Urinary bladder (tissue), 4 donors: ENCODE data around the gene GOLGA1. TPM values are rescaled to one million over a fixed set of nuclear protein-coding genes. Genes with fewer than 3 reads are reported as not detected.

Experiments
- DNase-seq: peaks from one replicate; pipeline ENCODE4 v3.0.0-alpha.2; 2015; ENCODE audit errors: extremely low spot score
- H3K27ac ChIP-seq: one replicate; pipeline ENCODE4 v1.5.1; 2013; ENCODE audit warnings: low read depth, mild to moderate bottlenecking, moderate library complexity
- H3K36me3 ChIP-seq: one replicate; pipeline ENCODE4 v1.6.1; 2013; ENCODE audit warnings: mild to moderate bottlenecking, moderate library complexity; ENCODE audit not compliant: insufficient read depth
- H3K4me1 ChIP-seq: one replicate; pipeline ENCODE4 v1.6.1; 2013; ENCODE audit warnings: mild to moderate bottlenecking, moderate library complexity; ENCODE audit not compliant: insufficient read depth
- H3K4me3 ChIP-seq: one replicate; pipeline ENCODE4 v1.5.1; 2013; ENCODE audit warnings: low read depth, low read length
- WGBS: extraction: QIAGEN DNeasy Blood & Tissue Kit; methylation state at CpG from one replicate; pipeline ENCODE4 v1.1.7; 2013; 5-methylcytosine and 5-hydroxymethylcytosine counted together
- polyA plus RNA-seq: library from polyadenylated mRNA; stranded (reverse); fragments of 200-250 nt; gene quantifications from one replicate; pipeline ENCODE4 v1.2.3, GENCODE V29; 2013
- total RNA-seq: library from RNA; depleted of rRNA; stranded (reverse); fragments of >200 nt; gene quantifications from one replicate; pipeline ENCODE4 v1.2.3, GENCODE V29; 2014
- donor health status: healthy with polysubstance abuse.
- donor health status: healthy.

Gene GOLGA1
- total and polyA plus RNA-seq, 2 donors: 14.2 to 17.7 TPM

GRCh38 chr9:124886866-124887492 lies 53.9 kb downstream of the GOLGA1 start:
- H3K36me3 ChIP-seq: peaks cover 3% of the 10 kb centered on the region
- no peak overlapping the region for H3K4me3 ChIP-seq
- WGBS: 84% methylated on average over 17 of the region's 17 CpGs
- no peak for DNase-seq
- H3K27ac ChIP-seq: no peak overlapping the region
- no peaks in the 10 kb centered on the region for H3K4me1 ChIP-seq

GRCh38 chr9:124886461-124886860 lies 54.4 kb downstream of the GOLGA1 start:
- no peak for DNase-seq
- WGBS: 89% methylated on average over 10 of the region's 10 CpGs
- H3K36me3 ChIP-seq: peaks cover 3% of the 10 kb centered on the region
- no peak overlapping the region for H3K27ac ChIP-seq
- no peaks in the 10 kb centered on the region for H3K4me1 ChIP-seq
- H3K4me3 ChIP-seq: no peak overlapping the region

DNA sequence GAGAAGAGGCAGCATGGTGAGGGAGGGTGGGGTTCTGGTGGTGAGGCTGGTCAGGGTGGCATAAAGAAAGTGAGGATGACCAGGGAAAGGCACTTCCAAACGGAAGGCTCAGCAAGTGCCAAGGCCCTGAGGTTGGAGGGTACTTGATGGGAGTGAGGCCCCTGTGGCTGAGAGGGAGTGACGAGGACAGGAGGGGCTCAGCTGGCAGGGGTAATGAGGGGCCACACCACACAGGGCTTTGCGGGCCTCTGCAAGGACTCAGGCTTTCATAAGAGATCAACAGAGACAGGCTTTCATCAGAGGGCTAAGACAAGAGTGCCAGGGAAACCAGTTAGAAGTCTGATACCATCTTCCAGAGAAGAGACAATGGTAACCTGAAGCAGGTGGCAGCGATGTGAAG lies 55.3 kb downstream of the GOLGA1 start:
- peaks cover 3% of the 10 kb centered on the region for H3K36me3 ChIP-seq
- no peak for DNase-seq
- WGBS: 91% methylated on average over 4 of the region's 4 CpGs

DNA sequence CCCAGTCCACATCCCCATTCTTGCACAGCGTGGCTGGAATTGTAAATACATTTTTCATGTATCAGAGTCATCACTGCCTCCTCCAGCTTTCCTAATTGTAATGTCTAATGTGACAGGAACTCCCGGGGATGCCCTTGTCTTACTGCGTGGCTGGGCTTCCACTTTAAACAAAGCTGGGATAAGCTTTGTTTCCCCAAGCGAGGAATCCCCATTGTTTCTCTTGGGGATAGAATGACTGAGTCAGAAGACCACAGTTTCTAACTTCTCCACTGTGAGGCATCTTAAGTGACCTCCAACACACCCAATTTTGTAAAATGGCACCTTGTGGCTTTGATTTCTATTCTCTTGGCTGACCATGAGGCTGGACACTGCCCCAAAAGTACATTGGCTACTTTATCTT lies 56.5 kb downstream of the GOLGA1 start:
- DNase-seq: no peak
- Histone ChIP-seq H3K4me3 (no peak overlapping the region), H3K36me3 (peaks cover 3% of the 10 kb centered on the region), H3K4me1 (no peaks in the 10 kb centered on the region), H3K27ac (no peak overlapping the region)
- 82% methylated on average over 4 of the region's 4 CpGs for WGBS

More for the DNA sequence above, 55.3 kb downstream of the GOLGA1 start:
- Histone ChIP-seq H3K4me3 (no peak overlapping the region), H3K4me1 (no peaks in the 10 kb centered on the region), H3K27ac (no peak overlapping the region)

- WGBS: 73% methylated on average over 13 of the region's 13 CpGs
- Histone ChIP-seq H3K4me3 (no peak overlapping the region), H3K4me1 (no peaks in the 10 kb centered on the region), H3K27ac (no peak overlapping the region), H3K36me3 (no peaks in the 10 kb centered on the region)
- no peak for DNase-seq
These were observed 58.7 kb downstream of the GOLGA1 start for GRCh38 chr9:124882231-124882630.

DNA sequence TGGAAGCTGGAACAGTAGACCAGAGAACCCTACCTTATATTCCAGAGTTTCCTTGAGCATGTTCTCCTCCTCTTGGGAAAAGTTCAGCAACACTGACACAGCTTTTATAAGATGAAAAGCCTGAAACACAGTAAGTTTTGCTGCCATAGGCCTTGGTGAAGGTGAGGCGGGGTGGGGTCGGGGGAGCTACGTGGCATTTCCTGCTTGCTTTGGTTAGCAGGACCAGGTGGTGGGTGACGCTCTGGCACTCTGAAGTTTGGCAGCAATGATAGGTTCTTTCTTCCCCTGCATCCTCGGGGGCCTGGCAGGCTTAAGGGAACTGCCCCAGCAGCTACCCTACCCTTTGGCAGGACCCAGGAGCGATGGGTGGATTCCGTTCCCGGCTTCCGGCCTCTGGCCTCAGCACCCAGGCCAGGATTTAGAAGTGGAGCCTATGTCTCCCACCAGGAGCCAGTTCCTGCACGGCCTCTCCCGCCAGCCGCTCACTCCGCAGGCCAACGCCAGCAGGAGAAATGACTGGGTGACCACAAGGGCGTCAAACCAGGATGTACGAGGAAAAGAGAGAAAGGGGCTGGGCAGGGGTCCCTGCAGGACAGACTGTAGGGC lies 59.6 kb downstream of the GOLGA1 start:
- WGBS: 92% methylated on average over 16 of the region's 16 CpGs
- no peaks in the 10 kb centered on the region for H3K4me1 ChIP-seq
- H3K27ac ChIP-seq: no peak overlapping the region
- DNase-seq: no peak
- H3K4me3 ChIP-seq: no peak overlapping the region
- H3K36me3 ChIP-seq: no peaks in the 10 kb centered on the region

GRCh38 chr9:124880501-124880900 lies 60.4 kb downstream of the GOLGA1 start:
- no peaks in the 10 kb centered on the region for H3K36me3 ChIP-seq
- H3K4me1 ChIP-seq: no peaks in the 10 kb centered on the region
- no peak for DNase-seq
- no peak overlapping the region for H3K4me3 ChIP-seq
- H3K27ac ChIP-seq: no peak overlapping the region
- WGBS: 67% methylated on average over 9 of the region's 9 CpGs

- 41% methylated on average over 10 of the region's 10 CpGs for WGBS
- no peaks in the 10 kb centered on the region for H3K36me3 ChIP-seq
These were observed 61.7 kb downstream of the GOLGA1 start for GRCh38 chr9:124879226-124879625.

DNA sequence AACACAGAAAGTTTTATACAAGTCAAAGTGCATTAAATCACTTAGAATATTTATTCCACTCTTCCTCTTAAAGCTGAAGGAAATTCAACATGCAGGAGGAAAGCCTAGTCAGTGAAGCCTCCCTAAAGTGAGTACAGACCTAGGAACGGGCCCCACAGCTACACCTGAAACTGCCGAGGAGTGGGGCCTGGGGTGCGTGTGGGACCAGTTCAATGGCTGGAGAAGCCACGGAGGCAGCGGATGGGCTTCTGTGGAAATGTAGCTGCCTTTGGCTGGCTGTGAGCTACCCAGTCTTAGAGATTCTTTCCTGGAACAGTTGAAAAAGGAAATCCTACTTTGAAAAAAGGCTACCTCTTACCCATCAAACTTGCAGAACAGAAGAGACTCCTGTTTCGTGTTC lies 62.4 kb downstream of the GOLGA1 start:
- no peak for DNase-seq
- Histone ChIP-seq H3K4me1 (no peaks in the 10 kb centered on the region), H3K4me3 (no peak overlapping the region), H3K27ac (no peak overlapping the region), H3K36me3 (no peaks in the 10 kb centered on the region)
- 81% methylated on average over 6 of the region's 6 CpGs for WGBS

More at GRCh38 chr9:124879226-124879625, 61.7 kb downstream of the GOLGA1 start:
- peak; percentile 64 for DNase-seq
- no peaks in the 10 kb centered on the region for H3K4me1 ChIP-seq
- H3K4me3 ChIP-seq: no peak overlapping the region
- H3K27ac ChIP-seq: no peak overlapping the region

DNA sequence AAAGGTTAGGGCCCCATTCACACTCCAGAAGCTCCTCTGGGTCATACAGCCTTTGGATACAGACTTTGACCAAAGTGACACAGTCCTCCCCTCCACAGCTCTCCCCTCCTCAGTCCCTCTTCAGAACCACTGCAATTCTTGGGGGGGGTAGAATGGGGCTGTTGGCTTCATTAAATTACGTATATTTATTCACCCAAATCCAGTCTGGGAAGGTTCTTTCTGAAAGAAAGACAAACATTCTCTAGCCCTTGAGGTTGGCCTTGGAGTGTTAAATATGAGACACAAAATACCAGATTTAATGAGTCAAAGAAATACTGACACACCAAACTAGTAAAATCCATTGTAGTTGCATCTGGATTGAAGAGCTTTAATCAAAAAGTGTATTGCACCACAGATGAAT lies 62.9 kb downstream of the GOLGA1 start:
- WGBS: 86% methylated on average over 1 of the region's 1 CpG
- DNase-seq: no peak
- Histone ChIP-seq H3K4me3 (no peak overlapping the region), H3K4me1 (no peaks in the 10 kb centered on the region), H3K36me3 (no peaks in the 10 kb centered on the region), H3K27ac (no peak overlapping the region)

DNA sequence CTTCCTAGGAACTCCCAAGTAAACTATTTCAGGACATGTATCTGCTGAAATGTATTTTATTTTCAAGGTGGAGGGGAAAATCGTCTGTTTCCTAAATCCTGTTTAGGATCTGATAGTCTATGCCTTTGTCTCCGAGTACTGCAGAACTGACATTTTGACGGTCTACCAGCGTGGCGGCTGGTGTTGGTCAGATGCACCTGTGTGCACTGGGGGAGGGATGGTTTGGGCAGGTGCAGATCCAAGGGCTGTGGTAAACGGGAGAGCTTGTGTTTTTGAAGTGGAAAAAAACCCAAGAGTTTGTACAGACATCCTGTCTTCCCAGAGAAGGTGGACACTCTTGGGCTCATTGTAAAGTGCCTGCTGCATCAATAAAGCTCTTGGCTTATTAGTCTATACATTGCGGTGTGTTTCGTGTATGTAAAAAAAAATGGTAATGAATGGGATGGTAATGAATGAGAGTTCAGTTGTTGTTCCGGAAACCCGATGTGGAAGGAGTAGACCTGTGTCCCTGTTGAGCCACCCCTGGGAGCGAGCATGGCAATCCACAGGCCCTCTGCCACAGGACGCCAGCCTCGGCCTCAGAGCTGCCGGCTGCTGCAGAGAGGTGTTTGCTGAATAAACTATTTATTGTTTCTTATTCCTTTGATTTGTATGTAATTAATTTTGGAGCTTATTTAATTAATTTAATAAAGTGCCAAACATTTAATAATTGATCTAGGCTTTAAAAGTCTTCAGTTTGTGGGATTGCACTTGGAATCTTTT lies 63.7 kb downstream of the GOLGA1 start:
- H3K36me3 ChIP-seq: no peaks in the 10 kb centered on the region

DNA sequence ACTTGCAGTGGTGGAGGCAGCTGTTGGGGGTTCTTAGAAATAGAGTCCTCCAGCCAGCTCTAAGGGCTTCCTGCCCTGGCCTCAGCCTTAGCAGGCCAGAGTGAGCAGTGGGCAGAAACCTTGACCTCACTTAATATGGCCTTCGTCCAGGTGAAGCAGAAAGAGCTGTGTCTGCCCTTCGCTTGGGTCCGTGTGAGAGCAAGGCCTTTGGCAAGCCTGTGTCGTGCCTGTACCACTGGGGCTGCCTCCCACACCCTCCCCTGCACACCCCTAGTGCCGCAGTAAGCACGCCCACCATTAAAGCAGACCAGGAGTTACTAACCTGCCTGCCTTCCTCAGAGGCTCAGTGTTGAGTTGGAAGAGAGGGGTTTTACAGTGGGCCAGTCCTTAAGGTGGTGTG lies 65.4 kb downstream of the GOLGA1 start:
- DNase-seq: no peak
- no peak overlapping the region for H3K4me3 ChIP-seq
- H3K4me1 ChIP-seq: no peaks in the 10 kb centered on the region
- 92% methylated on average over 6 of the region's 6 CpGs for WGBS
- H3K27ac ChIP-seq: no peak overlapping the region
- no peaks in the 10 kb centered on the region for H3K36me3 ChIP-seq

More for the DNA sequence above, 63.7 kb downstream of the GOLGA1 start:
- Histone ChIP-seq H3K4me3 (no peak overlapping the region), H3K27ac (no peak overlapping the region), H3K4me1 (no peaks in the 10 kb centered on the region)
- WGBS: 86% methylated on average over 14 of the region's 14 CpGs
- no peak for DNase-seq

GRCh38 chr9:124873664-124874063 lies 67.2 kb downstream of the GOLGA1 start:
- Histone ChIP-seq H3K36me3 (no peaks in the 10 kb centered on the region), H3K27ac (no peak overlapping the region), H3K4me1 (no peaks in the 10 kb centered on the region), H3K4me3 (no peak overlapping the region)
- DNase-seq: no peak
- 90% methylated on average over 14 of the region's 14 CpGs for WGBS

DNA sequence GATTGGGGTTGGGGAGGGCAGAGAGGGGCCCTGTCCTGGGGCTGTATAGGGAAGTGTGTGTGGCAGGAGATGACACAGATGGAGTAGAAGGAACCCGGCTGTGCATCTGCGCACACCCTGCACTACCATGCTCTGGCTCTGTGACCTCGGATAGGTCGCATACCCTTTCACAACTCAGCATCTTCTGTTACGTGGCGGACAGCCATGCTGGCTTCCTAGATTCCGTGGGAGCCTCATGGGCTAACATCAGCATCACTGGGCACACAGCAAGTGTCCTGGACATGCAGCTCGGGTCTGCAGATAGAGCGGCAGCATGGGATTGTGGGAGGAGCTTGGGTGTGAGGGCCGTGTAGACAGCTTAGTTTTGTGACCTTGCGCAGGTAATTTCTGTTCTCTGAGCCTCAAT lies 69.7 kb downstream of the GOLGA1 start:
- Histone ChIP-seq H3K27ac (no peak overlapping the region), H3K36me3 (no peaks in the 10 kb centered on the region), H3K4me3 (no peak overlapping the region), H3K4me1 (peaks cover 2% of the 10 kb centered on the region)
- no peak for DNase-seq
- 80% methylated on average over 11 of the region's 11 CpGs for WGBS
